HG02610 (cell line): ENCODE measurements around the gene PRG3.
"Not testable (repeated sequence)": the region's sequence is repeated elsewhere in the genome, so short reads cannot be mapped to it uniquely, and the experiment has no call there.

Experiments used
- ATAC-seq: cut with Tn5 transposase; IDR thresholded peaks from one replicate; pipeline ENCODE4 v1.9.1; 2021; ENCODE audit warnings: mild to moderate bottlenecking, moderate library complexity; ENCODE audit not compliant: unreplicated experiment

Gene PRG3

DNA sequence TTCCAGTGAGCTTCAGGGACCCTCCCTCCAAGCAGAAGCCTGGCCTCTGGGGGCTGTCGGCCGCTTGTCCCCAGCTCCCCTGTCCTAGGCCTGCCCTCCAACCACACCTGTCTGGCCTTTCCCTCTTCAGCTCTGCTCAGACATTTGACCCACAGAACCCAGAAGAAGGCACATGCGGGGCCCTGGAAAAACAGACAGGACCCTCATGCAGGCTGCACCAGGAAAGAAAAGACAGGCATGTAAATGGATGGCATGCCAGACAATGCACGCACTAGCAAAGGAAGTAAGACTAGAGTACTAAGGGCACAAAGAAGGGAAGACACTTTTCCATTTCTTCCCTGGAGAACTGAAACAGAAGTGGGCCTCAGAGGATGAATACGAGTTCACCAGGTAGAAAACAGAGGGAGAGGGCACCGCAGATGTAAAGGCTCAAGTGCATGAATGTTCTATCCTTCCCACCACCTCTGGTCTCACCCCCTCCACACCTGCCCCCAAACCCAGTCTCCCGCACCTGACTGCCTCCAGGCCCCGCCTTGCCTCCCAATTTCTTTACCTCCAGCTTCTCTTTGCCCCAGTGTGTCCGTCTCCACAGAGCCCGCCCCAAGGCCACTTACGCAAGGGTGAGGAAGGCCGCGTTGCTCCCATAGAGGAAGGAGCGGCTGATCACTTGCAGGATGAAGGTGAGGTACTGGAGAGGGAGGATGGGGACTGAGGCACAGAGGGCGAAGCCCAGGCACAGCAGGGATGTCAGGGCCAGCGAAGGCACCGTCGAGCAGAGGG lies 28.6 kb upstream of the PRG3 start:
- ATAC-seq, result no peak

DNA sequence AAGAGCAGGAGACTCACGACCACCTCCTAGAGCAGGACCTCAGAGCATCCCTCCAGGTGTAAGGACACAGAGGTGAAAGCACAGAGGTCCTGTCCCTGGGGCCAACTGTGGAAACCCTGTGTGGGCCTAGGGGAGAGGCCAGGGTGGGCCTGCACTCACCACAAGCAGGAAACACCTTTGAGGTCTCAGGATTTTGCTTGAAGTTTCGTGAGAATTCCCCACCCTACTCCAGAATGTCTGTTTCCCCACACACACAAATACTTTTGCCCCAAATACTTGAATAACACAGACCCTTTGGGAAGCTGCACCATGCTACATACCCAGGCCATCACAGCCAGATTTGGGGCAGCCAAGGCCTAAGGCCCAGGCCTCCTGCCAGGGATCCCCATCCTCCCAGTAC lies 27.8 kb upstream of the PRG3 start:
- no peak for ATAC-seq

GRCh38 chr11:57407941-57408475 lies 27.1 kb upstream of the PRG3 start:
- no peak for ATAC-seq

GRCh38 chr11:57407010-57407920 lies 26.3 kb upstream of the PRG3 start:
- no peak for ATAC-seq

GRCh38 chr11:57406337-57406904 lies 25.5 kb upstream of the PRG3 start:
- peak; percentile 92 for ATAC-seq

DNA sequence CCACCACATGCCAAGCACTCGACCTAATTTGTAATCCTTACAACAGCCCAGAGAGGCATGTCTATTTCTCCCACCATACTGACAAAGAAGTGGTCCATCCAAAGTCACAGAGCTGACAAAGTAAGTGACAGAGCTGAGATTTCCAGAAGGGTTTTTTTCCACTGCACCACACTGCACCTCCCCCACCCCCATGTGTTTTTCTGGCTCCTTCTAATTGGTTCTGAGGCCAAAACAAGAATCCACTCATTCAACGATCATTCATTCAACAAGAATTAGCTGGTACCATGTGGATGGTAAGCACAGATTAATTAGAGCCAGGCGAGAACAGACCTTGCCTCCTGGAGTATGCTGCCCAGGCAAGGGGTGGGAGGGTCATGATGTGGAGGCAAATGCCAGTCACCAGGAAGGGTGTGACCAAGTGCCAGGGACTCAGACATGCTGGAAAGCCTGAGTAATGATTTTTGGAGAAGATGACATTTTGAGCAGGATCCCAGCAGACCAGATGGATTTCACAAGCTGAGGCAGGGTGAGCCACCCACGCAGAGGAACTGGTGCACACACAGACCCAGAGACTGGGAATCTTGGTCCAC lies 24.4 kb upstream of the PRG3 start:
- ATAC-seq, result no peak

GRCh38 chr11:57403802-57404147 lies 22.8 kb upstream of the PRG3 start:
- no peak for ATAC-seq

DNA sequence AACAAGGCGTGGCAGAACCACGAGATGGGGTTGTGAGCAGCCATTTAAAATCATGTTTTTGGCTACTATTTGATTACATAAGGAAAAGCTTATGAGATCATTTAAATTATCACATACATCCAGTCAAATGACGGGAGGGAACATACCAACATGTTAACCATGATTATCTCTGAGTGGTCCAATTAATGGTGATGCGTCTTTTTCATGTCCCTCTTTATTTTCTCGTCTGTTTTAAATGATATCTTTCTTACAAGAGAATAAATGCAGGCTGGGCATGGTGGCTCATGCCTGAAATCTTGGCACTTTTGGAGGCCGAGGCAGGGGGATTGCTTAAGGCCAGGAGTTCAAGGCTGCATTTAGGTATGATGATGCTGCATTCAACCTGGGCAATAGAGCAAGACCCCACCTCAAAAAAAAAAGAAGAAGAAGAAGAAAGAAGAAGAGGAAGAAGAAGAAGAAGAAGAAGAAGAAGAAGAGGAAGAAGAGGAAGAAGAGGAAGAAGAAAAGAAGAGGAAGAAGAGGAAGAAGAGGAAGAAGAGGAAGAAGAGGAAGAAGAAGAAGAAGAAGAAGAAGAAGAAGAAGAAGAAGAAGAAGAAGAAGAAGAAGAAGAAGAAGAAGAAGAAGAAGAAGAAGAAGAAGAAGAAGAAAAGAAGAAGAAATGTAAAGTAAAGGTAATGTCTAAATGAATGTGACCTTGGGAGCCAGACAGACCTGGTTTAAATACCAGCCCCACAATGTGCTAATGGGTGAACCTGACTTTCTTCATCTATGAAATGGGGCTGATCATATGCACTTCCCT lies 22.3 kb upstream of the PRG3 start:
- not testable (repeated sequence) for ATAC-seq

DNA sequence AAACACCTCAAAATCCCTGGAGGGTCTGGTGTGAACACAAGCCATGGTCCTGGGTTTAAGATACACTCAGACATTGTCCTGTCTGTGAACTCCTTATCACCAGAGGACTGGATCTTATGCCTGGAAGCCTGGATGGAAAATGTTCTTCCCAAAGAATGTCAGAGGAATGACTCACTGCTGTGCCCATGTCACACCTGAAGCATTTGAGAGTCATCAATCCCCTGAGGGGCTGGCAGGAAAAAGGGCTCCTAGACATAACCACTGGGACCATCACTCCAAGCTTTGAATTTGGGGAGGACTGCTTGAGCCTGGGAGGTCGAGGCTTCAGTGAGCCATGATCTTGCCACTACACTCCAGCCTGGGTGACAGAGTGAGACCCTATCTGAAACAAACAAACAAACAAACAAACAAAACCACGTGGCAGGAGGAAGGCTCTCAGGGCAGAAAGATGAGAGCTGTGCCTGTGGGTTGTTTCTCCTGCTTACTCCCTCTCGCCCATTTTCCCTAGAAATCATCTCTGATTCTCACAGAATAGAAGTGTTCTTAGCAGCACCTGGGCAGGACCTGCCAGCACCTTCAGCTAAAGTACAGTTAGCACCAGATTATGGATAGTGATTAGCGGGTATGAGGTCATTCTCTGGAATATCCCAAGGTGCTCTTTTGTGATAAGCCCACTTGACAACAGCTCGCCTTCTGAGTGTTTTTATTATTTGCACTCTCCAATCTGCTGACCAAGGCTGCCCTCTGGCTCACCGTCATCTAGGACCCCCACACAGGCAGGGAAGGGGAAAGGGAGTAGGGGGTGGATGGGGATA lies 21.4 kb upstream of the PRG3 start:
- ATAC-seq, result no peak

DNA sequence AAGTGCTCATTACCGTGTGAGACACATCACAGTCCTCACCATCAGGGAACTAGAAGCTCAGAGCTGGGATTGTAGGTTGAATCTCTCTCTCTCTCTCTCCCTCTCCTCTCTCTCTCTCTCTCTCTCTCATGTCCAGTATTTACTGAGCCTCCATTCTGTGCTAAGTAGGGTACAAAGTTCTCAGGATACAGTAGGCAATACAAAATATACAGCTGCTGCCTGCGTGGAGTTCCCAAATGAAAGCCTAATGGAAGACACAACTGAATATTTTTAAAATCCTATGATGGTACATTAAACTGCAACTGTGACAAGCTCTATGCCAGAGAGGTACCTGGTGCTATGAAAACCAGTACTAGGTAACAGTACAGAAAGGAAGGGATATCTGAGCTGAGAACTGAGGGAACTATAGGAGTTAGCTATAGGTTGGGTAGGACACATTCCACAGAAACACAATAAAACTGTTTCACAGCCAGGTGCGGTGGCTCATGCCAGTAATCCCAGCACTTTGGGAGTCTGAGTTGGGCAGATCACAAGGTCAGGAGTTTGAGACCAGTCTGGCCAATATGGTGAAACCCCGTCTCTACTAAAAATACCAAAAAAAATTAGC lies 19.1 kb upstream of the PRG3 start:
- ATAC-seq, result no peak

DNA sequence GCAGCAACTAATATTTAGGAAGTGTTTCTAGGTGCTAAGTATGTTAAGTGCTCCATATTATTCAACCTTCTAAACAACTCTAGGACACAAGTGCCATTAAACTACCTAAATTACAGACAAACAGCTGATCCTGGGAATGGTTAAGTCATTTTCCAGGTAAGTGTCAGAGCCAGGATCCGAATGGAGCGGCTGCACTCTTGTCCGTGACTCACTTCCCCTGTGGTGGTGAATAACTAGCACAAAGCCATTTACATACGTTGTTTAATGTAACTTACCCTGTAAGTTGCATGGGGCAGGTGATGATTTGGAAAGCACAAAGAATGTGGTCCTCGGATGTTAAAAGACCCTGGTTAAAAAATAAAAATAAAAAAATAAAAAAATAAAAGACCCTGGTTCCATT lies 18.3 kb upstream of the PRG3 start:
- ATAC-seq, result no peak

DNA sequence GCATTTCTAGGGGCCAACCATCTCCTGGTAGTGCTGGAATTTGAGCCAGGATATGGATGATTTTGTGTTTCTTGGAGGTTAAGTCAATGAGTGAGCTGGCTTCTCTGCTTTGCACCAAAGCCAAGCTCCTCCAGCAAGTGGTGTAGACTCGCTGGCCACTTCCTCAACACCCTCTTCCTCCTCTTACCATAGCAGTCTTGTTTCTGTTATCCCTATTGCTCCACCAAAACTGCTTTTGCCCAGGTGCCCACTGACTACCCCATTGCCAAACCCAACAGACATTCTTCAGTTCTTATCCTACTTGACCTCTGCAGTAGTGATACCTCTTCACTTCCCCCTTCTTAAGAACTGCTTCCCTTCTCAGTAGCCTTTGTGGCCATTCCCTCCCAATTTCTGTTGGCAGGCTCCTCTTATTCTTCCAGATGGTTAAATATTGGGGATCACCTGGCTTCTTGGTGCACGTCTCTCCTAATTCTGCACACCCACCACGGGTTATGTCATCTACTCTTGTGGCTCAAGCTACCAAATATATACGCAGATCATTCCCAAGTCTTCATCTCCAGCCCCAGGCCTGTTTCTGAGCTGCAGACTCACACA lies 16.5 kb upstream of the PRG3 start:
- no peak for ATAC-seq

DNA sequence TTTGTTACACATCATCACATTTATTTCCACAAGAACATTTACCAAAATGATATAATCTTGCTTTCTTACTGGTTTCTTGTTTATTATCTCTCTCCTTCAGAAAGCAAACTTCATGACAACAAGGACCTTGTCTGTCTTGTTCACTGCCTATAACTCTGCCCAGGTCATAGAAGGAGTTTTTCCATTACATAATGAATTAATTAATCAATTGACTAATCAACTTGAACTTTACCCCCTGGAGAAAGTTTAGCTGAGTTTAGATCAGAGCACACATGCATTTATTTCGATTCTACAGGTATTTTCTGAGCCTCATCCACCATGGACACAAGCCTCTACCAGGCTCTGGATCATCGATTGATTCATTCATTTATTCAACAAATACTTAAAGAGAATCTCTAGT lies 15.8 kb upstream of the PRG3 start:
- ATAC-seq, result no peak

- no peak for ATAC-seq
Observed at GRCh38 chr11:57395905-57396623, 15.1 kb upstream of the PRG3 start.

- no peak for ATAC-seq
Observed at GRCh38 chr11:57394203-57394965, 13.4 kb upstream of the PRG3 start.

- no peak for ATAC-seq
Observed at GRCh38 chr11:57392763-57393105, 11.8 kb upstream of the PRG3 start.

DNA sequence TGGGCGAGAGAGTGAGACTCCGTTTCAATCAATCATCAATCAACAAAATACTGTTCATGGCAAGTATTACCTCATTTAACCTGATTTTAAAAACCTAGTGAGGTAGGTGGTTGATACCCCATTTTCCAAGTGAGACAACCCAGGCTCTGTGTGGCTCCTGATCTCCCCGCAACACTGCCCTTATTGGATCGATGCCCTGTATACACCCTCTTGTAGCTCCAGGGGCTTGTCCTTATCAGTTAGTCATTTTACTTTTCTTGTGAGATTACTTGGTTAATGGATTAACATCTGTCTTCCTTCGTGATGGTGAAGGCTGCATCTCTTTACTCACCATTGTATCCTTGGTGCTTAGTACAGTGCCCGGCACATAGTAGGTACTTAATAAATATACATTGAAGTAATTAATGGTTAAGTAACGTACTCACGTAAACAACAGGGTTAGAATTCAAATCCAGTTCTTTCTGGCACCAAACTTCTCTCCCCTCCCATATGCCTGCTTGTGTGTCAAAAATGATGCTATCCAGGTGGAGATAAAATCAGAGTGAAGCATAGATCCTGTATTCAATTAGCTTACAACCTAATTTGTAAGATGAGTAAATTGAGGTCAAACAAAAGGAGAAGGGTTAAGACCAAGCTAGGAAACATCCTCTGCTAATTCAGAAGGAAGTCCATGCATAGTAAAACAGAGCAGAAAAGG lies 11.3 kb upstream of the PRG3 start:
- ATAC-seq, result no peak
